DOHH2 (cell line): ENCODE data around the gene S100G.

Source experiments
- H3F3A ChIP-seq: fragments of 200-600 bp; sonication (generic), shearing (Covaris generic); 2 replicates; pipeline ENCODE4 v1.6.0; 2016; ENCODE audit warnings: antibody characterized with exemption, mild to moderate bottlenecking; ENCODE audit not compliant: control insufficient read depth, insufficient read depth
- H3K27ac ChIP-seq: fragments of 200-600 bp; sonication (generic); 2 replicates; pipeline ENCODE4 v1.5.1; 2014; ENCODE audit warnings: low read depth, mild to moderate bottlenecking, low read length, moderate library complexity
- H3K27me3 ChIP-seq: fragments of 200-600 bp; sonication (generic); 2 replicates; pipeline ENCODE4 v1.6.1; 2014; ENCODE audit warnings: mild to moderate bottlenecking, low read length, mixed read lengths; ENCODE audit not compliant: control insufficient read depth
- H3K36me3 ChIP-seq: fragments of 200-600 bp; sonication (generic); 2 replicates; pipeline ENCODE4 v1.6.1; 2014; ENCODE audit warnings: mild to moderate bottlenecking, low read length, moderate library complexity, mixed read lengths; ENCODE audit not compliant: control insufficient read depth
- H3K4me1 ChIP-seq: fragments of 200-600 bp; sonication (generic); 2 replicates; pipeline ENCODE4 v1.6.1; 2014; ENCODE audit warnings: mild to moderate bottlenecking, low read length, mixed read lengths; ENCODE audit not compliant: control insufficient read depth
- H3K4me2 ChIP-seq: fragments of 200-600 bp; sonication (generic); 2 replicates; pipeline ENCODE4 v1.6.0; 2014; ENCODE audit warnings: mild to moderate bottlenecking, low read length, moderate library complexity
- H3K4me3 ChIP-seq: fragments of 200-600 bp; sonication (generic); 2 replicates; pipeline ENCODE4 v1.5.1; 2014; ENCODE audit warnings: mild to moderate bottlenecking, low read length, mixed read lengths
- H3K79me2 ChIP-seq: fragments of 200-600 bp; sonication (generic); 2 replicates; pipeline ENCODE4 v1.6.1; 2014; ENCODE audit warnings: mild to moderate bottlenecking, low read length, mixed read lengths; ENCODE audit not compliant: control insufficient read depth
- H3K9me2 ChIP-seq: fragments of 200-600 bp; sonication (generic); replicated peaks from 2 replicates; pipeline ENCODE4 v1.6.1; 2014; ENCODE audit warnings: mild to moderate bottlenecking, low read length, mixed read lengths; ENCODE audit not compliant: control insufficient read depth
- H3K9me3 ChIP-seq: fragments of 200-600 bp; sonication (generic); 2 replicates; pipeline ENCODE4 v1.6.1; 2014; ENCODE audit warnings: antibody characterized with exemption, low read length, mixed read lengths; ENCODE audit not compliant: control insufficient read depth, insufficient read depth
- H4K20me1 ChIP-seq: fragments of 200-600 bp; sonication (generic); 2 replicates; pipeline ENCODE4 v1.6.0; 2014; ENCODE audit warnings: low read depth, mild to moderate bottlenecking, antibody characterized with exemption, low read length, moderate library complexity; ENCODE audit not compliant: control insufficient read depth, insufficient read depth
- CTCF ChIP-seq: fragments of 200-600 bp; sonication (generic); IDR thresholded peaks from one replicate; pipeline ENCODE4 v1.5.1; 2014; ENCODE audit warnings: antibody characterized with exemption, mild to moderate bottlenecking, low read depth, low read length; ENCODE audit not compliant: poor library complexity, severe bottlenecking
- EZH2phosphoT487 ChIP-seq: fragments of 200-600 bp; sonication (generic); IDR thresholded peaks from 2 replicates; pipeline ENCODE4 v1.6.1; 2017; ENCODE audit warnings: borderline replicate concordance, mild to moderate bottlenecking, antibody characterized with exemption, low read length, moderate library complexity, mixed read lengths

S100G gene

GRCh38 chrX:16695079-16695676, 45.2 kb downstream of the S100G start:
- Histone ChIP-seq H3K27ac (no peak overlapping the region), H3K4me2 (no peak overlapping the region), H3F3A (0 out of 2 replicates have a peak, but pooled peaks cover 5% of the 10 kb centered on the region), H4K20me1 (no peaks in the 10 kb centered on the region), H3K79me2 (peaks cover 7% of the 10 kb centered on the region), H3K9me2 (no peaks in the 10 kb centered on the region), H3K36me3 (peaks cover 51% of the 10 kb centered on the region), H3K4me1 (no peaks in the 10 kb centered on the region), H3K27me3 (no peaks in the 10 kb centered on the region), H3K9me3 (no peaks in the 10 kb centered on the region), H3K4me3 (no peak overlapping the region)
- TF ChIP-seq CTCF: peak; percentile 64
- TF ChIP-seq EZH2phosphoT487: no peak

- H3K36me3 ChIP-seq: peaks cover 45% of the 10 kb centered on the region
These were observed 47.0 kb downstream of the S100G start for GRCh38 chrX:16696956-16697355.

GRCh38 chrX:16699389-16699788, 49.4 kb downstream of the S100G start:
- Histone ChIP-seq H3K4me2 (no peak overlapping the region), H3K79me2 (peaks cover 28% of the 10 kb centered on the region), H3K4me1 (peaks cover 20% of the 10 kb centered on the region), H3K9me2 (no peaks in the 10 kb centered on the region), H3K4me3 (no peak overlapping the region), H3K36me3 (peaks cover 43% of the 10 kb centered on the region), H3K27ac (no peak overlapping the region), H3F3A (peaks cover 10% of the 10 kb centered on the region), H4K20me1 (no peaks in the 10 kb centered on the region), H3K27me3 (no peaks in the 10 kb centered on the region), H3K9me3 (no peaks in the 10 kb centered on the region)
- TF ChIP-seq CTCF: no peak

More at GRCh38 chrX:16696956-16697355, 47.0 kb downstream of the S100G start:
- Histone ChIP-seq H3K79me2 (peaks cover 11% of the 10 kb centered on the region), H3F3A (0 out of 2 replicates have a peak, but pooled peaks cover 5% of the 10 kb centered on the region), H3K27ac (no peak overlapping the region; the same call in 1 of the 2 replicates), H3K4me3 (no peak overlapping the region), H3K4me2 (no peak overlapping the region), H3K9me2 (no peaks in the 10 kb centered on the region), H3K4me1 (no peaks in the 10 kb centered on the region), H4K20me1 (no peaks in the 10 kb centered on the region), H3K9me3 (no peaks in the 10 kb centered on the region), H3K27me3 (no peaks in the 10 kb centered on the region)
- TF ChIP-seq EZH2phosphoT487 (no peak), CTCF (no peak)
